Peyer's patch (tissue), 4 donors: ENCODE results near the gene MRPL49. TPM values are rescaled to one million over a fixed set of nuclear protein-coding genes. Genes with fewer than 3 reads are reported as not detected.

Experiments used
- DNase-seq, 3 donors: peaks; one replicate each; pipeline ENCODE4 v3.0.0-alpha.2; 2017 to 2019
- H3K27ac ChIP-seq, 4 donors: fragments of 200-600 bp; sonication (generic); one replicate each; pipeline ENCODE4 v1.5.1; 2016 to 2019
- H3K27me3 ChIP-seq, 2 donors: fragments of 200-600 bp; sonication (generic); one replicate each; pipeline ENCODE4 v1.5.1; 2019
- H3K36me3 ChIP-seq, 3 donors: fragments of 200-600 bp; sonication (generic); one replicate each; pipeline ENCODE4 v1.5.1; 2016 to 2019
- H3K4me1 ChIP-seq, 4 donors: fragments of 200-600 bp; sonication (generic); one replicate each; pipeline ENCODE4 v1.5.1; 2016 to 2019
- H3K4me3 ChIP-seq, 4 donors: fragments of 200-600 bp; sonication (generic); 1 replicate in 3 of 4; 2 replicates in 1 of 4; pipeline ENCODE4 v1.5.1; 2016 to 2019; ENCODE audit warnings: mild to moderate bottlenecking in 1 of 4
- H3K9me3 ChIP-seq, 4 donors: fragments of 200-600 bp; sonication (generic); one replicate each; pipeline ENCODE4 v1.5.1; 2016 to 2019; ENCODE audit warnings: mild to moderate bottlenecking in 1 of 4
- POLR2A ChIP-seq, 2 donors: fragments of 450-650 bp; IDR thresholded peaks; one replicate each; pipeline ENCODE4 v1.5.1; 2017; ENCODE audit warnings: antibody characterized with exemption in 2 of 2, mild to moderate bottlenecking in 2 of 2, moderate library complexity in 2 of 2
- total RNA-seq, 4 donors: library from RNA; depleted of rRNA; stranded (reverse); fragments of >200 nt; gene quantifications; one replicate each; pipeline ENCODE4 v1.1.0, GENCODE V29; 2016
- TF ChIP-seq, protein P1 (sequence below), 6 experiments: fragments of 450-650 bp in 4 of 6; fragments of 200-600 bp in 2 of 6; sonication (generic) in 1 of 6; IDR thresholded peaks; one replicate each; pipeline ENCODE4 v1.5.1; 2017 to 2019; ENCODE audit warnings: antibody characterized with exemption in 6 of 6, mild to moderate bottlenecking in 3 of 6, moderate library complexity in 1 of 6

MRPL49 gene
- total RNA-seq, 4 donors from 2014 or later, result 36.2 to 50.3 (median 45.7) TPM

DNA sequence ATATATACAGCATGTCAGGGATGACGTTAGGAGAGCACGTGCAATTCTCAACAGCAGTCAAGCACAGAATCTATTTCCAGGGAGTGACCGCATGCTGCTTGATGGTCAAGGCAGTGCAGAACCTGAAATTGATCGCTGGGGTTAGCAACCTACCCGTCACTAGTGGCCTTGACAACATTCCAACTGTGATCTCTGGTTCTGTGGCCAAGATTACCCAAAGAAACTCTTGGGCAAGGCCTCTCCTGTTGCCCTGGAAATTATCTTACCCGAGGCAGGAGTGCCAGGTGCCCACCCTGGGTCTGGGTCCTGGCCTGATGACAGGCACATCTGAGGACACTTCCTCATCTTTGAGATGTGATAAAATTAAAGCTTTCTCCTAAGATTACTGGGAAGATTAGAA lies 8.3 kb upstream of the MRPL49 start:
- Histone ChIP-seq H3K4me3 (no peak overlapping the region), H3K27me3 (no peaks in the 10 kb centered on the region), H3K36me3 (peaks cover 0 to 11% (median 0%) of the 10 kb centered on the region in 3 donors), H3K27ac (no peak overlapping the region), H3K4me1 (peaks cover 11 to 48% (median 30%) of the 10 kb centered on the region in 4 donors), H3K9me3 (no peaks in the 10 kb centered on the region)
- TF ChIP-seq, protein P1, sequence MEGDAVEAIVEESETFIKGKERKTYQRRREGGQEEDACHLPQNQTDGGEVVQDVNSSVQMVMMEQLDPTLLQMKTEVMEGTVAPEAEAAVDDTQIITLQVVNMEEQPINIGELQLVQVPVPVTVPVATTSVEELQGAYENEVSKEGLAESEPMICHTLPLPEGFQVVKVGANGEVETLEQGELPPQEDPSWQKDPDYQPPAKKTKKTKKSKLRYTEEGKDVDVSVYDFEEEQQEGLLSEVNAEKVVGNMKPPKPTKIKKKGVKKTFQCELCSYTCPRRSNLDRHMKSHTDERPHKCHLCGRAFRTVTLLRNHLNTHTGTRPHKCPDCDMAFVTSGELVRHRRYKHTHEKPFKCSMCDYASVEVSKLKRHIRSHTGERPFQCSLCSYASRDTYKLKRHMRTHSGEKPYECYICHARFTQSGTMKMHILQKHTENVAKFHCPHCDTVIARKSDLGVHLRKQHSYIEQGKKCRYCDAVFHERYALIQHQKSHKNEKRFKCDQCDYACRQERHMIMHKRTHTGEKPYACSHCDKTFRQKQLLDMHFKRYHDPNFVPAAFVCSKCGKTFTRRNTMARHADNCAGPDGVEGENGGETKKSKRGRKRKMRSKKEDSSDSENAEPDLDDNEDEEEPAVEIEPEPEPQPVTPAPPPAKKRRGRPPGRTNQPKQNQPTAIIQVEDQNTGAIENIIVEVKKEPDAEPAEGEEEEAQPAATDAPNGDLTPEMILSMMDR (IDR thresholded peaks at IDR 0.05), result no peak
- TF ChIP-seq POLR2A (IDR thresholded peaks at IDR 0.05), result no peak
- no peak for DNase-seq

GRCh38 chr11:65114538-65115171 lies 7.5 kb upstream of the MRPL49 start:
- H3K9me3 ChIP-seq, result no peaks in the 10 kb centered on the region
- H3K4me3 ChIP-seq, result no peak overlapping the region
- no peak for TF ChIP-seq POLR2A (IDR thresholded peaks at IDR 0.05)
- TF ChIP-seq, protein P1 (IDR thresholded peaks at IDR 0.05), result no peak
- H3K27me3 ChIP-seq, result no peaks in the 10 kb centered on the region
- peaks cover 0 to 11% (median 0%) of the 10 kb centered on the region in 3 donors for H3K36me3 ChIP-seq
- DNase-seq, result no peak
- peaks cover 11 to 48% (median 30%) of the 10 kb centered on the region in 4 donors for H3K4me1 ChIP-seq
- H3K27ac ChIP-seq, result no peak overlapping the region

GRCh38 chr11:65115361-65116082 lies 6.6 kb upstream of the MRPL49 start:
- Histone ChIP-seq H3K27me3 (no peaks in the 10 kb centered on the region), H3K36me3 (peaks cover 0 to 19% (median 0%) of the 10 kb centered on the region in 3 donors), H3K4me3 (no peak overlapping the region), H3K9me3 (no peaks in the 10 kb centered on the region), H3K27ac (peak overlapping the region in 1 of 4 donors; percentile 93), H3K4me1 (peaks cover 12 to 50% (median 29%) of the 10 kb centered on the region in 4 donors)
- TF ChIP-seq, protein P1 (IDR thresholded peaks at IDR 0.05), result no peak
- no peak for TF ChIP-seq POLR2A (IDR thresholded peaks at IDR 0.05)
- DNase-seq, result no peak

DNA sequence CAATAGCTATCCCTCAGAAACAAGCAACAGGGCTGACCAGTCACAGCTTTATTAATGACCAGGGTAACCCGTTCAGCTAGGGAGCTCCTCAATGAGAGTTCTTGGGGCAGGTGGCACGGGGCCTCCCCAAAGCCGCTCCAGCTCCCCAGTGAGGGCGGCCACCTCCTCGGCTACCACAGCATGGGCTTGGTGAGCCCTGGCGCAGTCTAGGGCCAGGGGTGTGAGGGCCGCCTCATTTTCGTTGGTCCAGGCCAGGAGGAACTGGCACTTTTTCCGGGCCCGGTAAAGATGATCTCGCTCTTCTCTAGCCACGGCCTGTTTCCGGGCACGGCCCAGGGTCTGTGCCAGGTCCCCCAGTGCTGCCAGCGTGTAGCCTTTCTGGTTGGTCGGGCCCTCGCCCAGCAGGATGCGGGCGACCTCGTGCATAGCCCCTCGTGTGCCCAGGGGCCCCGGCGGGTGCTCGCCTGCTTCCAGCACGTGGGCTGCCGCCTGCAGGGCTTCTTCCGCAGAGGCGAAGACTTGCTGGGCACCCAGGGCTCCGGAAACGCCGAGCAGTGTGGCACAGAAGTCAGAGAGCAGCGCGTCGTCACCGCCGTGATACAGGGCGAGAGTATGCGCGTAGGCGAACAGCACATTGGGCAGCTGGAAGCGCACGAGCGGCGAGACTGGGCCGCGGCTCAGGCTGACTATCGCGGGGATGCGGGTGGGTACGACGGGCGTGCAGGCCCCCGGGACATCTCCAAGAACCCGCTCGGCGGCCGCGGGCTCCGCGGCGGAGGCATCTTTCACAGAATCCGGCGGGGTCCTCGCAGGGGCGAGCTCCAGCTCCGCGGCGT lies 5.5 kb upstream of the MRPL49 start:
- DNase-seq, result peak; percentile 36 to 69 (median 65)
- Histone ChIP-seq H3K27me3 (no peaks in the 10 kb centered on the region), H3K9me3 (no peaks in the 10 kb centered on the region), H3K27ac (peak overlapping the region; percentile 76 to 93 (median 80)), H3K4me1 (peaks cover 12 to 49% (median 32%) of the 10 kb centered on the region in 4 donors), H3K4me3 (peak overlapping the region; percentile 68 to 97 (median 82)), H3K36me3 (peaks cover 0 to 24% (median 0%) of the 10 kb centered on the region in 3 donors)
- TF ChIP-seq, protein P1 (IDR thresholded peaks at IDR 0.05), result no peak
- TF ChIP-seq POLR2A (IDR thresholded peaks at IDR 0.05), result no peak
